GM21381 (cell line): ENCODE data around the gene TMA7B.
"Not testable (repeated sequence)": the region's sequence is repeated elsewhere in the genome, so short reads cannot be mapped to it uniquely, and the experiment has no call there.

Source experiments
- ATAC-seq: cut with Tn5 transposase; IDR thresholded peaks from one replicate; pipeline ENCODE4 v1.9.1; 2021; ENCODE audit warnings: mild to moderate bottlenecking, moderate library complexity; ENCODE audit not compliant: unreplicated experiment

Gene TMA7B

GRCh38 chr22:39951603-39952293 lies 8.4 kb upstream of the TMA7B start:
- not testable (repeated sequence) for ATAC-seq

GRCh38 chr22:39952347-39952746 lies 7.8 kb upstream of the TMA7B start:
- no peak for ATAC-seq

- no peak for ATAC-seq
These were observed 7.1 kb upstream of the TMA7B start for GRCh38 chr22:39953101-39953500.

GRCh38 chr22:39954584-39955055 lies 5.6 kb upstream of the TMA7B start:
- no peak for ATAC-seq

- ATAC-seq: no peak
These were observed 4.5 kb upstream of the TMA7B start for GRCh38 chr22:39955675-39956074.

GRCh38 chr22:39956932-39957664 lies 3.1 kb upstream of the TMA7B start:
- peak; percentile 37 for ATAC-seq

- ATAC-seq: no peak
These were observed 2.0 kb upstream of the TMA7B start for GRCh38 chr22:39958009-39958711.

- ATAC-seq: no peak
These were observed 1.1 kb upstream of the TMA7B start for GRCh38 chr22:39958949-39959639.

GRCh38 chr22:39960791-39961746 lies 872 bp downstream of the TMA7B start:
- ATAC-seq: peak; percentile 84

- ATAC-seq: no peak
These were observed 1.9 kb downstream of the TMA7B start for GRCh38 chr22:39962071-39962470.

- ATAC-seq: no peak
These were observed 5.6 kb downstream of the TMA7B start for GRCh38 chr22:39965748-39966147.

GRCh38 chr22:39966470-39966869 lies 6.3 kb downstream of the TMA7B start:
- ATAC-seq: no peak

GRCh38 chr22:39967103-39967829 lies 7.1 kb downstream of the TMA7B start:
- no peak for ATAC-seq

GRCh38 chr22:39967996-39968972 lies 8.1 kb downstream of the TMA7B start:
- ATAC-seq: no peak

- no peak for ATAC-seq
These were observed 10.5 kb downstream of the TMA7B start for GRCh38 chr22:39970742-39971141.

- no peak for ATAC-seq
These were observed 12.4 kb downstream of the TMA7B start for GRCh38 chr22:39972641-39973040.

GRCh38 chr22:39973656-39974055 lies 13.5 kb downstream of the TMA7B start:
- ATAC-seq: no peak

GRCh38 chr22:39974065-39974464 lies 13.9 kb downstream of the TMA7B start:
- no peak for ATAC-seq
